Measurements from ENCODE around the gene ENOX1.

DNA sequence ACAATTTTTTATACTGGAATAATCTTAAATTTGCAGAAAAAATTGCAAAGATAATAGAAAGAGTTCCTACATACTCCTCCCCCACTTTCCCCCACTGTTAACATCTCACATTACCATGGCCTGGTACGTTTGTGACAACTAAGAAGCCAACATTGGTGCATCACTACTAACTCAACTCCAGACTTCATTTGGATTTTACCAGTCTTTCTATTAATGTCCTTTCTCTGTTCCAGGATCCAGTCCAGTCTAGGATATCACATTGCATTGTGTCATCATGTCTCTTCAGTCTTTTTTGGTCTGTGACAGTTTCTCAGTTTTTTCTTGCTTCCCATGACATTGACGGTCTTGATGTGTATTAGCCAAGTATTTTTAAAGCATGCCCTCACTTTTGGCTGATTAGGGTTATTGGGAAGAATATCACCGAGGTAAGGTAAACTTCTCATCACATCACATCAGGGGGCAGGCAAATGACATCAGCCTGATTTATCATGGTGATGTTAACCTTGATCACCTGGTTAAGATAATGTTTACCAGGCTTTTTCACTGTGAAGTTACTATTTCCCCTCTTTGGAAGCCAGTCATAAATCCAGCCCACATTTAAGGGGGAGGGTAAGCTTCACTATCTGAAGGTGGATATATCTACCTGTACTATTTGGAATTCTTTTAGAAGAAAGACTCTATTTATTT lies 322.1 kb downstream of the ENOX1 start:
- TF ChIP-seq, protein P1, sequence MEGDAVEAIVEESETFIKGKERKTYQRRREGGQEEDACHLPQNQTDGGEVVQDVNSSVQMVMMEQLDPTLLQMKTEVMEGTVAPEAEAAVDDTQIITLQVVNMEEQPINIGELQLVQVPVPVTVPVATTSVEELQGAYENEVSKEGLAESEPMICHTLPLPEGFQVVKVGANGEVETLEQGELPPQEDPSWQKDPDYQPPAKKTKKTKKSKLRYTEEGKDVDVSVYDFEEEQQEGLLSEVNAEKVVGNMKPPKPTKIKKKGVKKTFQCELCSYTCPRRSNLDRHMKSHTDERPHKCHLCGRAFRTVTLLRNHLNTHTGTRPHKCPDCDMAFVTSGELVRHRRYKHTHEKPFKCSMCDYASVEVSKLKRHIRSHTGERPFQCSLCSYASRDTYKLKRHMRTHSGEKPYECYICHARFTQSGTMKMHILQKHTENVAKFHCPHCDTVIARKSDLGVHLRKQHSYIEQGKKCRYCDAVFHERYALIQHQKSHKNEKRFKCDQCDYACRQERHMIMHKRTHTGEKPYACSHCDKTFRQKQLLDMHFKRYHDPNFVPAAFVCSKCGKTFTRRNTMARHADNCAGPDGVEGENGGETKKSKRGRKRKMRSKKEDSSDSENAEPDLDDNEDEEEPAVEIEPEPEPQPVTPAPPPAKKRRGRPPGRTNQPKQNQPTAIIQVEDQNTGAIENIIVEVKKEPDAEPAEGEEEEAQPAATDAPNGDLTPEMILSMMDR (IDR thresholded peaks at IDR 0.05; ENCODE audit: low read length): no peak
- no peak for TF ChIP-seq EZH2 (IDR thresholded peaks at IDR 0.05; ENCODE audit: borderline replicate concordance, low read length)

Measured in OCI-LY1 (cell line).